ENCODE data around the gene RAPGEF2.

DNA sequence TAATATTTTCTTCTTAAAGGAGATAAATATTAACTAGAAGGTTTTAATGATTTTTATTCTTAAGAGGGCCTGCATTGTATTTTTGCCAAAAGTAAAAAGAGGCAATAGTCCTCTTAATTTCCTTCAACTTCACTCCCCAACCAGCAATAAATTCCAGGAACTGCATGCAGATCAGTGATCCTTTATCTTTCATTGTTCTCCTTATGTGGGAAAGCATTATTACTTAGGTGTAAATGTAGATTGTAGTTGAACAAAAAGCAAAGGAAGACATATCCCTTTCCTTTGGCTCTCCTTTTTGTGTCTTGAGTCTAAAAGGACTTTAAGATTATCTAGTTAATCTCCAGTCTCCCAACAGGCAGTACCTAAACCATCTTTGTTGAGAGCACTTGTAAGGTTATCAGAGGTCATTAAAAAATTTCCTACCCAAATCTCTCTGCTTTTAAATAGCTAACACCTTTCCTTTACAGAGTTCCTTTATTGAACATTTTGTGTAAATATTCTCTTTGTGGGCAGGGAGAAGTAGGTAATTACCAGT, 55.3 kb downstream of the RAPGEF2 start:
- TF ChIP-seq, protein P1, sequence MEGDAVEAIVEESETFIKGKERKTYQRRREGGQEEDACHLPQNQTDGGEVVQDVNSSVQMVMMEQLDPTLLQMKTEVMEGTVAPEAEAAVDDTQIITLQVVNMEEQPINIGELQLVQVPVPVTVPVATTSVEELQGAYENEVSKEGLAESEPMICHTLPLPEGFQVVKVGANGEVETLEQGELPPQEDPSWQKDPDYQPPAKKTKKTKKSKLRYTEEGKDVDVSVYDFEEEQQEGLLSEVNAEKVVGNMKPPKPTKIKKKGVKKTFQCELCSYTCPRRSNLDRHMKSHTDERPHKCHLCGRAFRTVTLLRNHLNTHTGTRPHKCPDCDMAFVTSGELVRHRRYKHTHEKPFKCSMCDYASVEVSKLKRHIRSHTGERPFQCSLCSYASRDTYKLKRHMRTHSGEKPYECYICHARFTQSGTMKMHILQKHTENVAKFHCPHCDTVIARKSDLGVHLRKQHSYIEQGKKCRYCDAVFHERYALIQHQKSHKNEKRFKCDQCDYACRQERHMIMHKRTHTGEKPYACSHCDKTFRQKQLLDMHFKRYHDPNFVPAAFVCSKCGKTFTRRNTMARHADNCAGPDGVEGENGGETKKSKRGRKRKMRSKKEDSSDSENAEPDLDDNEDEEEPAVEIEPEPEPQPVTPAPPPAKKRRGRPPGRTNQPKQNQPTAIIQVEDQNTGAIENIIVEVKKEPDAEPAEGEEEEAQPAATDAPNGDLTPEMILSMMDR (IDR thresholded peaks at IDR 0.05; ENCODE audit: extremely low read depth in 1 of 2, insufficient read depth in 1 of 2, low read depth in 1 of 2, low read length in 2 of 2), result no peak
- TF ChIP-seq POLR2A (IDR thresholded peaks at IDR 0.05; ENCODE audit: low read depth, low read length), result no peak
- no peak for TF ChIP-seq EZH2 (IDR thresholded peaks at IDR 0.05; ENCODE audit: borderline replicate concordance, low read depth, low read length, severe bottlenecking)
- TF ChIP-seq POLR2AphosphoS5 (IDR thresholded peaks at IDR 0.05; ENCODE audit: insufficient read depth, low read depth, low read length), result no peak
- TF ChIP-seq MYC (IDR thresholded peaks at IDR 0.05; ENCODE audit: low read depth, low read length), result no peak
